ENCODE results near the gene TOX3. TPM values are rescaled to one million over a fixed set of nuclear protein-coding genes. Genes with fewer than 3 reads are reported as not detected.

Gene TOX3
- total RNA-seq, 1 experiment from 2014 or later, result 20.2 TPM

DNA sequence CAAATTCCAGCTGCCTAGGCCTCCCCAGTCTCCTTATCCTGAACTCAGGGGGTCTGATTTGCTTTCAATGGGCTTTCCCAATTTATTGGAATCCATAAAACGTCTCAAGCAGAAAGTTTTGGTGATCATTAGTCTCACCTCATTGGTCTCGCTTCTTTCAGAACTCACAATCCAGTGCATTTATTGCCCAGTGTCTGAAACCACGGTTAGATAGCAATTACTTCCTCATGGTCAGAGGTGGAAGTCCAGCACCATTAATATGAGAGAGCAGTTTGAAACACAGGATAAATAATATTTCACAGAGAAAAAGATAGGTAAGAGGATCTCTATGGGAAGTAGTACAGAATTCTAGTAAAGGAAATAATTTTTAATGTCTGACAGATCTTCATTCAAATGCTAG is 128.7 kb downstream of the TOX3 start:
- H2BK5ac ChIP-seq (ENCODE audit: insufficient read length, low read length), result no peak overlapping the region
- H3K56ac ChIP-seq (ENCODE audit: insufficient read length, low read depth, low read length), result no peak overlapping the region
- H3K4me2 ChIP-seq (ENCODE audit: insufficient read depth, insufficient read length, low read length), result no peak overlapping the region
- no peaks in the 10 kb centered on the region for H3K79me1 ChIP-seq (ENCODE audit: insufficient read depth, low read depth, low read length, poor library complexity, severe bottlenecking)
- no peak overlapping the region for H3T11ph ChIP-seq (ENCODE audit: low read length)
- no peak overlapping the region for H2BK12ac ChIP-seq (ENCODE audit: insufficient read length, low read depth, low read length)
- H3K9ac ChIP-seq (ENCODE audit: extremely low read depth, insufficient read length, low read length), result no peak overlapping the region
- no peak overlapping the region for H4K5ac ChIP-seq (ENCODE audit: insufficient read length, low read depth, low read length)
- Mint-ChIP-seq H3K27me3 (ENCODE audit: low read depth) (peaks cover 1% of the 10 kb centered on the region; the same call in 1 of the 2 replicates), H3K36me3 (ENCODE audit: insufficient read depth in 1 of 3, low read depth in 3 of 3) (peaks cover 8 to 36% (median 16%) of the 10 kb centered on the region in 3 experiments), H3K4me3 (no peak overlapping the region), H3K9me3 (peaks cover 23 to 28% of the 10 kb centered on the region in 2 experiments), H3K27ac (no peak overlapping the region), H3K4me1 (peaks cover 0 to 3% of the 10 kb centered on the region in 2 experiments; a peak in 2 of 4 replicates)
- H3K27me3 ChIP-seq (ENCODE audit: insufficient read depth, low read length), result no peaks in the 10 kb centered on the region
- H4K20me1 ChIP-seq (ENCODE audit: control insufficient read depth, insufficient read depth, insufficient read length), result no peaks in the 10 kb centered on the region
- no peak overlapping the region for H2BK20ac ChIP-seq (ENCODE audit: low read depth, low read length, poor library complexity, severe bottlenecking)
- TF ChIP-seq, protein P1, sequence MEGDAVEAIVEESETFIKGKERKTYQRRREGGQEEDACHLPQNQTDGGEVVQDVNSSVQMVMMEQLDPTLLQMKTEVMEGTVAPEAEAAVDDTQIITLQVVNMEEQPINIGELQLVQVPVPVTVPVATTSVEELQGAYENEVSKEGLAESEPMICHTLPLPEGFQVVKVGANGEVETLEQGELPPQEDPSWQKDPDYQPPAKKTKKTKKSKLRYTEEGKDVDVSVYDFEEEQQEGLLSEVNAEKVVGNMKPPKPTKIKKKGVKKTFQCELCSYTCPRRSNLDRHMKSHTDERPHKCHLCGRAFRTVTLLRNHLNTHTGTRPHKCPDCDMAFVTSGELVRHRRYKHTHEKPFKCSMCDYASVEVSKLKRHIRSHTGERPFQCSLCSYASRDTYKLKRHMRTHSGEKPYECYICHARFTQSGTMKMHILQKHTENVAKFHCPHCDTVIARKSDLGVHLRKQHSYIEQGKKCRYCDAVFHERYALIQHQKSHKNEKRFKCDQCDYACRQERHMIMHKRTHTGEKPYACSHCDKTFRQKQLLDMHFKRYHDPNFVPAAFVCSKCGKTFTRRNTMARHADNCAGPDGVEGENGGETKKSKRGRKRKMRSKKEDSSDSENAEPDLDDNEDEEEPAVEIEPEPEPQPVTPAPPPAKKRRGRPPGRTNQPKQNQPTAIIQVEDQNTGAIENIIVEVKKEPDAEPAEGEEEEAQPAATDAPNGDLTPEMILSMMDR (conservative IDR thresholded peaks at IDR 0.05), result no peak
- H3K27ac ChIP-seq (ENCODE audit: insufficient read length, low read depth, low read length), result no peak overlapping the region
- H3K23me2 ChIP-seq (ENCODE audit: insufficient read length, low read depth, low read length, poor library complexity, severe bottlenecking), result no peaks in the 10 kb centered on the region
- H2BK120ac ChIP-seq (ENCODE audit: low read depth, low read length, poor library complexity, severe bottlenecking), result no peak overlapping the region
- no peak overlapping the region for H2AK5ac ChIP-seq (ENCODE audit: insufficient read length, low read length)
- WGBS (ENCODE audit: extremely low coverage, insufficient read length, low lambda C conversion rate), result no CpG with 5 or more reads among the region's 3 CpGs
- no peak overlapping the region for H3K14ac ChIP-seq (ENCODE audit: insufficient read depth, low read length)
- no peak overlapping the region for H3K23ac ChIP-seq (ENCODE audit: insufficient read length, low read depth, low read length)
- no peak overlapping the region for H2BK15ac ChIP-seq (ENCODE audit: low read depth, low read length)
- no peak for DNase-seq
- H3K18ac ChIP-seq (ENCODE audit: insufficient read length, low read depth, low read length), result no peak overlapping the region
- H3K4ac ChIP-seq (ENCODE audit: low read depth, low read length), result no peak overlapping the region
- H4K8ac ChIP-seq (replicated peaks; ENCODE audit: insufficient read length, low read depth, low read length), result no peak overlapping the region
- no peak overlapping the region for H4K91ac ChIP-seq (ENCODE audit: insufficient read length, low read depth, low read length)
- no peaks in the 10 kb centered on the region for H3K79me2 ChIP-seq (ENCODE audit: insufficient read depth, low read length)
- H3K9me3 ChIP-seq (ENCODE audit: control insufficient read depth, low read depth, low read length), result no peaks in the 10 kb centered on the region
- no peaks in the 10 kb centered on the region for H3K4me1 ChIP-seq (ENCODE audit: insufficient read depth, low read length)
- no peak overlapping the region for H2AFZ ChIP-seq (ENCODE audit: low read length)

All from H9 (cell line).